ENCODE data around the gene ITK. TPM values are rescaled to one million over a fixed set of nuclear protein-coding genes. Genes with fewer than 3 reads are reported as not detected.

Gene ITK
- total and polyA plus RNA-seq, 2 of the 8 experiments (the other 6 are each of a cell fraction or from before 2014, with no cell fraction given): 0.05 TPM; not detected in 1

- no peak overlapping the region for H3K56ac ChIP-seq (replicated peaks; ENCODE audit: insufficient read length, low read depth, low read length)
- FAIRE-seq: no peak
- CTCF ChIA-PET (ENCODE audit: partially characterized antibody): interaction anchor here (0.8 to 13.9 kb wide), 6 partner anchors 27 to 47 kb away, joined by 3 to 157 read pairs (median 10); no protein-coding TSS in a partner anchor
- TF ChIP-seq PHF8 (conservative IDR thresholded peaks at IDR 0.05; ENCODE audit: low read depth, low read length) (no peak), ATF2 (IDR thresholded peaks at IDR 0.05; ENCODE audit: low read length) (no peak), NRF1 (IDR thresholded peaks at IDR 0.05; ENCODE audit: low read depth, low read length) (no peak), SP2 (IDR thresholded peaks at IDR 0.05; ENCODE audit: low read length) (no peak), HDAC2 (IDR thresholded peaks at IDR 0.05; ENCODE audit: borderline replicate concordance in 1 of 2, low read depth in 2 of 2, low read length in 2 of 2) (no peak), ZNF274 (IDR thresholded peaks at IDR 0.05; ENCODE audit: borderline replicate concordance, extremely low read depth, low read length) (no peak), NANOG (IDR thresholded peaks at IDR 0.05; ENCODE audit: insufficient read depth, low read depth, low read length, poor library complexity, severe bottlenecking) (no peak), GTF2F1 (IDR thresholded peaks at IDR 0.05; ENCODE audit: borderline replicate concordance, low read depth, low read length) (no peak)
- TF ChIP-seq, protein P1, sequence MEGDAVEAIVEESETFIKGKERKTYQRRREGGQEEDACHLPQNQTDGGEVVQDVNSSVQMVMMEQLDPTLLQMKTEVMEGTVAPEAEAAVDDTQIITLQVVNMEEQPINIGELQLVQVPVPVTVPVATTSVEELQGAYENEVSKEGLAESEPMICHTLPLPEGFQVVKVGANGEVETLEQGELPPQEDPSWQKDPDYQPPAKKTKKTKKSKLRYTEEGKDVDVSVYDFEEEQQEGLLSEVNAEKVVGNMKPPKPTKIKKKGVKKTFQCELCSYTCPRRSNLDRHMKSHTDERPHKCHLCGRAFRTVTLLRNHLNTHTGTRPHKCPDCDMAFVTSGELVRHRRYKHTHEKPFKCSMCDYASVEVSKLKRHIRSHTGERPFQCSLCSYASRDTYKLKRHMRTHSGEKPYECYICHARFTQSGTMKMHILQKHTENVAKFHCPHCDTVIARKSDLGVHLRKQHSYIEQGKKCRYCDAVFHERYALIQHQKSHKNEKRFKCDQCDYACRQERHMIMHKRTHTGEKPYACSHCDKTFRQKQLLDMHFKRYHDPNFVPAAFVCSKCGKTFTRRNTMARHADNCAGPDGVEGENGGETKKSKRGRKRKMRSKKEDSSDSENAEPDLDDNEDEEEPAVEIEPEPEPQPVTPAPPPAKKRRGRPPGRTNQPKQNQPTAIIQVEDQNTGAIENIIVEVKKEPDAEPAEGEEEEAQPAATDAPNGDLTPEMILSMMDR (IDR thresholded peaks at IDR 0.05; ENCODE audit: control extremely low read depth in 1 of 3, insufficient read depth in 1 of 3, low read depth in 1 of 3, low read length in 3 of 3): no peak
Measured at GRCh38 chr5:157300564-157300963, 119.9 kb downstream of the ITK start.

More at GRCh38 chr5:157300564-157300963, 119.9 kb downstream of the ITK start:
- Histone ChIP-seq H3K27me3 (replicated peaks in 1 of 4; ENCODE audit: control insufficient read depth in 3 of 4, extremely low read depth in 1 of 4, insufficient read depth in 3 of 4, low read length in 3 of 4) (no peaks in the 10 kb centered on the region), H3K27ac (ENCODE audit: low read depth, low read length) (no peak overlapping the region), H2AK5ac (ENCODE audit: low read depth, low read length) (no peak overlapping the region), H2BK120ac (replicated peaks; ENCODE audit: low read depth, low read length) (no peak overlapping the region), H2AFZ (ENCODE audit: low read length) (no peak overlapping the region), H3K79me2 (ENCODE audit: control insufficient read depth in 1 of 2, insufficient read depth in 2 of 2, low read length in 2 of 2) (no peaks in the 10 kb centered on the region), H2BK5ac (ENCODE audit: low read depth, low read length) (no peak overlapping the region), H3K79me1 (ENCODE audit: low read depth, low read length) (no peaks in the 10 kb centered on the region), H3K23me2 (ENCODE audit: low read depth, low read length) (no peaks in the 10 kb centered on the region), H3K4me1 (replicated peaks in 1 of 4; ENCODE audit: control insufficient read depth in 3 of 4, insufficient read depth in 4 of 4, low read length in 3 of 4) (no peaks in the 10 kb centered on the region), H4K20me1 (replicated peaks in 1 of 2; ENCODE audit: control insufficient read depth in 1 of 2, insufficient read depth in 2 of 2, low read length in 2 of 2) (no peaks in the 10 kb centered on the region), H4K8ac (ENCODE audit: extremely low read depth, insufficient read depth, low read length) (no peak overlapping the region), H3K14ac (ENCODE audit: insufficient read length) (no peak overlapping the region), H3K9ac (replicated peaks in 1 of 4; ENCODE audit: extremely low read depth in 1 of 4, low read depth in 3 of 4, low read length in 3 of 4) (no peak overlapping the region), H4K5ac (ENCODE audit: insufficient read length, low read depth, low read length) (no peak overlapping the region), H3K9me3 (ENCODE audit: insufficient read depth in 2 of 2, low read depth in 1 of 2, low read length in 1 of 2) (no peaks in the 10 kb centered on the region), H3K18ac (ENCODE audit: extremely low read depth, low read length) (no peak overlapping the region), H3K36me3 (ENCODE audit: control insufficient read depth in 2 of 4, insufficient read depth in 4 of 4, low read length in 3 of 4) (peaks cover 0 to 5% (median 2%) of the 10 kb centered on the region in 4 experiments; a peak in 3 of 8 replicates), H4K91ac (replicated peaks; ENCODE audit: insufficient read length, low read length) (no peak overlapping the region), H3K4ac (replicated peaks; ENCODE audit: insufficient read length, low read depth, low read length) (no peak overlapping the region), H2BK20ac (ENCODE audit: low read length) (no peak overlapping the region), H3K23ac (ENCODE audit: insufficient read length) (no peak overlapping the region), H2BK15ac (ENCODE audit: low read length) (no peak overlapping the region), H3K4me3 (ENCODE audit: extremely low read depth in 1 of 4, insufficient read depth in 2 of 4, low read depth in 3 of 4, low read length in 4 of 4) (no peak overlapping the region), H2BK12ac (ENCODE audit: low read depth, low read length) (no peak overlapping the region), H3K4me2 (ENCODE audit: insufficient read depth in 1 of 2, low read depth in 2 of 2, low read length in 2 of 2) (no peak overlapping the region)
- WGBS, 2 experiments (ENCODE audit: extremely low coverage in 1 of 2, insufficient coverage in 1 of 2, insufficient read length in 1 of 2, insufficient replicate concordance in 2 of 2, low coverage in 1 of 2, low lambda C conversion rate in 2 of 2, missing lambda C conversion rate in 1 of 2): 97% methylated on average over 9 of the region's 10 CpGs; no CpG with 5 or more reads in 1 of the 2 experiments
- POLR2A ChIA-PET (ENCODE audit: partially characterized antibody): no interaction called here
- DNase-seq (ENCODE audit: low read depth in 1 of 2, low spot score in 2 of 2): no peak

Data from H1 (cell line).